Glomerular endothelial cell (primary cell): Measurements from ENCODE around the gene ZNF280A. TPM values are rescaled to one million over a fixed set of nuclear protein-coding genes. Genes with fewer than 3 reads are reported as not detected.
A peak's percentile ranks its signal among the peaks of the same experiment; 100 is the strongest.
"Not testable (repeated sequence)": the region's sequence is repeated elsewhere in the genome, so short reads cannot be mapped to it uniquely, and the experiment has no call there.

ENCODE experiments used
- DNase-seq: peaks from one replicate; pipeline ENCODE4 v3.0.0-alpha.2; 2011; ENCODE audit warnings: low read depth, low spot score; ENCODE audit errors: extremely low read depth
- total RNA-seq: library from RNA; depleted of rRNA; stranded (reverse); fragments of >200 nt; gene quantifications from 2 replicates; pipeline ENCODE4 v1.2.3, GENCODE V29; 2015

ZNF280A gene
- total RNA-seq, 1 donor from 2014 or later: 0.12 TPM

GRCh38 chr22:22474733-22475132, 45.3 kb downstream of the ZNF280A start:
- DNase-seq: no peak

GRCh38 chr22:22471104-22471503, 49.0 kb downstream of the ZNF280A start:
- DNase-seq: not testable (repeated sequence)

- DNase-seq: no peak
Observed at GRCh38 chr22:22469527-22469926, 50.5 kb downstream of the ZNF280A start.

GRCh38 chr22:22468794-22469469, 51.1 kb downstream of the ZNF280A start:
- DNase-seq: not testable (repeated sequence)

GRCh38 chr22:22467112-22467511, 53.0 kb downstream of the ZNF280A start:
- DNase-seq: no peak

GRCh38 chr22:22465782-22466181, 54.3 kb downstream of the ZNF280A start:
- DNase-seq: no peak

- no peak for DNase-seq
Observed at GRCh38 chr22:22465094-22465602, 54.9 kb downstream of the ZNF280A start.

GRCh38 chr22:22464541-22465054, 55.5 kb downstream of the ZNF280A start:
- no peak for DNase-seq

- peak; percentile 33 for DNase-seq
Observed at GRCh38 chr22:22463855-22464540, 56.1 kb downstream of the ZNF280A start.

Other genes starting within 250 kb of the ZNF280A start
- 2.5 TPM in 2 replicates for gene ZNF280B, start 11.5 kb downstream of the ZNF280A start, total RNA-seq
- 0.15 TPM in 1 of 2 replicates, not detected in the other for gene PRAME, start 39.0 kb upstream of the ZNF280A start, total RNA-seq
- gene GGTLC2, start 124.3 kb upstream of the ZNF280A start, total RNA-seq: not detected in 2 replicates